Hepatocyte (in vitro differentiated cells): Measurements from ENCODE around the gene SIRT2. TPM values are rescaled to one million over a fixed set of nuclear protein-coding genes. Genes with fewer than 3 reads are reported as not detected.
A peak's percentile ranks its signal among the peaks of the same experiment; 100 is the strongest.

Experiments
- DNase-seq: peaks from one replicate; pipeline ENCODE4 v3.0.0-alpha.2; 2016; ENCODE audit warnings: low spot score
- H2AFZ ChIP-seq: fragments of 200-600 bp; sonication (generic); 2 replicates; pipeline ENCODE4 v1.6.0; 2016; ENCODE audit warnings: antibody characterized with exemption, mild to moderate bottlenecking
- H3K27ac ChIP-seq: fragments of 200-600 bp; sonication (generic); 2 replicates; pipeline ENCODE4 v1.5.1; 2016; ENCODE audit warnings: mild to moderate bottlenecking
- H3K27me3 ChIP-seq: fragments of 200-600 bp; sonication (generic); 2 replicates; pipeline ENCODE4 v1.6.1; 2016
- H3K36me3 ChIP-seq: fragments of 200-600 bp; sonication (generic); replicated peaks from 2 replicates; pipeline ENCODE4 v1.5.1; 2016; ENCODE audit warnings: low read depth; ENCODE audit not compliant: insufficient read depth
- H3K4me1 ChIP-seq: fragments of 200-600 bp; sonication (generic); 2 replicates; pipeline ENCODE4 v1.5.1; 2016; ENCODE audit warnings: mild to moderate bottlenecking, moderate library complexity; ENCODE audit not compliant: insufficient read depth
- H3K4me2 ChIP-seq: fragments of 200-600 bp; sonication (generic); 2 replicates; pipeline ENCODE4 v1.6.0; 2016
- H3K4me3 ChIP-seq: fragments of 200-600 bp; sonication (generic); 2 replicates; pipeline ENCODE4 v1.5.1; 2016; ENCODE audit warnings: mild to moderate bottlenecking
- H3K79me2 ChIP-seq: fragments of 200-600 bp; sonication (generic); 2 replicates; pipeline ENCODE4 v1.6.0; 2017; ENCODE audit warnings: mild to moderate bottlenecking
- H3K9me2 ChIP-seq: fragments of 200-600 bp; sonication (generic); replicated peaks from 2 replicates; pipeline ENCODE4 v1.6.0; 2017; ENCODE audit warnings: mild to moderate bottlenecking; ENCODE audit not compliant: insufficient read depth
- H3K9me3 ChIP-seq: fragments of 200-600 bp; sonication (generic); 2 replicates; pipeline ENCODE4 v1.5.1; 2016; ENCODE audit warnings: low read depth, mild to moderate bottlenecking
- H4K20me1 ChIP-seq: fragments of 200-600 bp; sonication (generic); 2 replicates; pipeline ENCODE4 v1.6.0; 2016; ENCODE audit warnings: mild to moderate bottlenecking; ENCODE audit not compliant: insufficient read depth, poor library complexity, severe bottlenecking
- EZH2 ChIP-seq: fragments of 200-600 bp; sonication (generic); IDR thresholded peaks from 2 replicates; pipeline ENCODE4 v1.6.1; 2016; ENCODE audit warnings: antibody characterized with exemption, mild to moderate bottlenecking, borderline replicate concordance
- EZH2phosphoT487 ChIP-seq: fragments of 200-600 bp; sonication (generic); IDR thresholded peaks from one replicate; pipeline ENCODE4 v1.6.1; 2018; ENCODE audit warnings: antibody characterized with exemption, mild to moderate bottlenecking, low read depth, moderate library complexity; ENCODE audit not compliant: unreplicated experiment, severe bottlenecking
- WGBS: methylation state at CpG from one replicate; pipeline ENCODE4 v1.1.6; 2016; ENCODE audit warnings: low lambda C conversion rate; ENCODE audit errors: missing lambda C conversion rate; 5-methylcytosine and 5-hydroxymethylcytosine counted together
- polyA plus RNA-seq: library from polyadenylated mRNA; unstranded; fragments of >200 nt; fragmentation: Nextera tagmentation; extraction: Ambion mirVana; gene quantifications from 2 replicates; pipeline ENCODE4 v1.2.1, GENCODE V29; 2016
- total RNA-seq: library from RNA; depleted of rRNA; stranded (reverse); fragments of >200 nt; gene quantifications from 2 replicates; pipeline ENCODE4 v1.2.3, GENCODE V29; 2014
- TF ChIP-seq, protein P1 (sequence below): fragments of 200-600 bp; sonication (generic); IDR thresholded peaks from 2 replicates; pipeline ENCODE4 v1.5.1; 2016; ENCODE audit warnings: antibody characterized with exemption, mild to moderate bottlenecking; ENCODE audit not compliant: poor library complexity

SIRT2 gene
- total and polyA plus RNA-seq, 2 experiments from 2014 or later: 52.1 to 75.9 TPM

DNA sequence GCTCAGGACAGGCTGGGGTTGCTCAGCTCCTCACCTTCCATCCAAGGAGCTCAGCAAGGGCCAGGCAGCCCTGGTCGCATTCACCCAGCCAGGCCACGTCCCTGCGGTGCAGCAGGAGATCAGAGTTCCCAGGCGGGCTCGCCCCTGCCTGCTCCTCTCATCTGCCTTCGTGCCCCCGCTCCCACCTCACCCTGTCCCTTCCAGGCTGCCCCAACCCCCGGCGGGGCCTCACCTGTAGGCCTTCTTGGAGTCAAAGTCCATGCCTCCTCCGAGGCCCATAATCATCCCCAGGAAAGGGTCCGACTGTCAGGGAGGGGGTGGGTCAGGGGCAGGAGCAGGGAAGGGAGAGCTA is 20.0 kb downstream of the SIRT2 start:
- Histone ChIP-seq H3K4me1 (peaks cover 18% of the 10 kb centered on the region), H2AFZ (no peak overlapping the region), H3K79me2 (no peaks in the 10 kb centered on the region), H4K20me1 (no peaks in the 10 kb centered on the region), H3K27ac (peak overlapping the region; percentile 95), H3K36me3 (no peaks in the 10 kb centered on the region), H3K9me3 (no peaks in the 10 kb centered on the region), H3K4me3 (no peak overlapping the region), H3K4me2 (peak overlapping the region; percentile 62), H3K27me3 (no peaks in the 10 kb centered on the region), H3K9me2 (no peaks in the 10 kb centered on the region)
- TF ChIP-seq EZH2 (no peak), EZH2phosphoT487 (no peak)
- TF ChIP-seq, protein P1, sequence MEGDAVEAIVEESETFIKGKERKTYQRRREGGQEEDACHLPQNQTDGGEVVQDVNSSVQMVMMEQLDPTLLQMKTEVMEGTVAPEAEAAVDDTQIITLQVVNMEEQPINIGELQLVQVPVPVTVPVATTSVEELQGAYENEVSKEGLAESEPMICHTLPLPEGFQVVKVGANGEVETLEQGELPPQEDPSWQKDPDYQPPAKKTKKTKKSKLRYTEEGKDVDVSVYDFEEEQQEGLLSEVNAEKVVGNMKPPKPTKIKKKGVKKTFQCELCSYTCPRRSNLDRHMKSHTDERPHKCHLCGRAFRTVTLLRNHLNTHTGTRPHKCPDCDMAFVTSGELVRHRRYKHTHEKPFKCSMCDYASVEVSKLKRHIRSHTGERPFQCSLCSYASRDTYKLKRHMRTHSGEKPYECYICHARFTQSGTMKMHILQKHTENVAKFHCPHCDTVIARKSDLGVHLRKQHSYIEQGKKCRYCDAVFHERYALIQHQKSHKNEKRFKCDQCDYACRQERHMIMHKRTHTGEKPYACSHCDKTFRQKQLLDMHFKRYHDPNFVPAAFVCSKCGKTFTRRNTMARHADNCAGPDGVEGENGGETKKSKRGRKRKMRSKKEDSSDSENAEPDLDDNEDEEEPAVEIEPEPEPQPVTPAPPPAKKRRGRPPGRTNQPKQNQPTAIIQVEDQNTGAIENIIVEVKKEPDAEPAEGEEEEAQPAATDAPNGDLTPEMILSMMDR: no peak
- DNase-seq: peak; percentile 54
- WGBS: 61% methylated on average over 10 of the region's 11 CpGs

GRCh38 chr19:38878575-38879399 is 20.6 kb downstream of the SIRT2 start:
- TF ChIP-seq EZH2 (no peak), EZH2phosphoT487 (no peak)
- TF ChIP-seq, protein P1: no peak
- WGBS: 85% methylated on average over 16 of the region's 16 CpGs
- Histone ChIP-seq H3K4me3 (no peak overlapping the region), H3K79me2 (no peaks in the 10 kb centered on the region), H3K9me3 (no peaks in the 10 kb centered on the region), H3K27ac (peak overlapping the region; percentile 95), H4K20me1 (no peaks in the 10 kb centered on the region), H3K36me3 (no peaks in the 10 kb centered on the region), H3K27me3 (no peaks in the 10 kb centered on the region), H3K4me1 (peaks cover 18% of the 10 kb centered on the region), H3K9me2 (no peaks in the 10 kb centered on the region), H3K4me2 (peak overlapping the region; percentile 62), H2AFZ (no peak overlapping the region)
- no peak for DNase-seq

GRCh38 chr19:38877781-38878574 is 21.4 kb downstream of the SIRT2 start, which contains the start of gene RINL:
TSS of gene RINL (minus strand) at chr19:38878275. CDS start at chr19:38876742, 1,533 bp downstream.
- Histone ChIP-seq H3K27ac (peak within 1 kb of the TSS; percentile 95), H3K79me2 (no peaks in the 10 kb centered on the region), H3K4me1 (peaks cover 18% of the 10 kb centered on the region), H3K4me2 (peak within 1 kb of the TSS; percentile 62), H3K36me3 (no peaks in the 10 kb centered on the region), H4K20me1 (no peaks in the 10 kb centered on the region), H3K9me2 (no peaks in the 10 kb centered on the region), H2AFZ (no peak within 1 kb of the TSS), H3K9me3 (no peaks in the 10 kb centered on the region), H3K27me3 (no peaks in the 10 kb centered on the region), H3K4me3 (no peak within 1 kb of the TSS)
- TF ChIP-seq EZH2phosphoT487: no peak
- TF ChIP-seq, protein P1: no peak
- TF ChIP-seq EZH2: no peak
- peak; percentile 56 for DNase-seq
- 56% methylated on average over 10 of the region's 11 CpGs for WGBS
